NCI-H2171 (cell line): ENCODE data around the gene IFI30.

Experiments used
- DNase-seq: peaks from one replicate; lab custom pipeline; 2025; lab: John Stamatoyannopoulos, UW

Gene IFI30

DNA sequence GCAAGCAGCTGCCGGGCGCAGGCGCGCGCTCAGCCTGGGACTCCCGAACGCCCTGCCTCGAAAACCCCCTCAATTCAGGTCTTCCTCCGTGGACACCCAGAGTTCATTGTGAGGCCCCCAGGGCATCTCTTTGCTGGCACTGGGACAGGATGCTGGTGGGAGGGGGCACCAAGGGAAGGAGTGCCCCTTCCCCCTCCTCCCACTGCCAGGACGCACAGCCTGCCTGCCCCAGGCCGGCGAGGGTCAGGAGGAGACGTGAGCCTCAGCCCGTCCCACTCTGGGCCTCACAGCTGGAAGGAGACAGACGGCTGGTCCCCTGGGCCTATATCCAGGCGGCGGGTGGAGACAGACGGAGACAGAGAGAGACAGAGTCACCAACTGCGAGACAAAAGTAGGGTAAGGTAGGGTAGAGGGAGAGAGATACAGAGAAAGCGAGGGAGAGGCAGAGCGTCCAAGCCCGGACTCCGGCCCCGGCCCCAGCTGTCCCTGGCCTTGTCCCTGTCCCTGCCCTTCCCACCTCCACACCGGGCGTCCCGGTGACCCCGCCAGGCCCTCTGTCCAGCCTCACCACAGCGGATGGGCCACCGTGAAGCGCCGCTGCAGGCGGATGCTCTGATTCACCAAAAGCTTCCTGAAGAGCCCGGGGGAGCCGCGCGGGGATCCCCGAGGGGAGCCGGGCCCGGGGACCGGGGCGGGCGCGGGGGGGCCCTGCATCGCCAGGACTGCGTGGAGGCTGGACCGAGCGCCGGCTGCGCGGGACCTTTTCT lies 52.3 kb downstream of the IFI30 start, which contains the start of gene PDE4C:
PDE4C (minus strand) TSS at position 737 of the 767 bp plus-strand sequence; CDS start at position 714, 23 bp downstream.
- no peak for DNase-seq

DNA sequence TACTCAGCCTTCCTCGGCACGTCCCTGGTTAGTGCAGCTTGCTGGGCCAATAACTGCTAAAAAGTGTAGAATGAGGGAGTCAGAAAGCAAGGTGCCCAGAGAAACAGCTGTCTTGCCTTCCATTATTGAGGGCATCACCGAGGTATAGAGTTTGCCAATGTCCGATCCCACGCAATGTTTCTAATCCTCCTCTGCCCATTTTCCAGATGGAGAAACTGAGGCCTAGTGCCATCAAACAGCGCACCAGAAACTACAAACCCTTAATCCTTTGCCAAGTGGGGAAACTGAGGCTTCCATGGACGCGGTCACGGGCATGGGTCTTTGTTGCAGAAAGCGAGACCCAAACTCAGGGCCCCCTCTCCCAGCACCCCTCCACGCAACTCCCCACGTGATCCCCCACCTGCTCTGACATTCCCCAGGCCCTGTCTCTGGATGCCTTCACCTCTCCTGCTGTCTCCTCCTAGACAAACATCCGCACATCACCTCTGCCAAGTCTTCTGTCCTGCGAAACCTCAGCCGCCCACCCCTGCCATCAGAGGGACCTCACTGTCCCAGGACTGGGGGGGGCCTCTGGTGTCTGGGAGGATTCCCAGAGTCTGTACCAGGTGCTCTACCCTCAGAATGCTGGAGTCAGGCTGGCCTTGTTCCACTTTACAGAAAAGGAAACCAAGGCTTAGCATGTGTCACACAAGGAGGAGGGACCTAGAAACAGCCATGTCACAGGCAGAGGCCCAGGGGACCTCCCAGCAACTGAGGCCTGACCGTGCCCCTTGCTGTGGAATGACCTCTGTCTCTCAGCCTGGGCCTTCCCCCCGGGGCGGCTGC lies 53.6 kb downstream of the IFI30 start:
- DNase-seq = no peak
